AG09319 (cell line): ENCODE results near the gene GSDMA.

Experiments used
- DNase-seq: peaks from one replicate; pipeline ENCODE4 v3.0.0-alpha.2; 2010; ENCODE audit warnings: low read depth; ENCODE audit errors: extremely low read depth
- TF ChIP-seq, protein P1 (sequence below): IDR thresholded peaks from 2 replicates; pipeline ENCODE4 v1.5.1; 2011; ENCODE audit warnings: low read depth, mild to moderate bottlenecking, inconsistent platforms, low read length, moderate library complexity

The GSDMA gene

DNA sequence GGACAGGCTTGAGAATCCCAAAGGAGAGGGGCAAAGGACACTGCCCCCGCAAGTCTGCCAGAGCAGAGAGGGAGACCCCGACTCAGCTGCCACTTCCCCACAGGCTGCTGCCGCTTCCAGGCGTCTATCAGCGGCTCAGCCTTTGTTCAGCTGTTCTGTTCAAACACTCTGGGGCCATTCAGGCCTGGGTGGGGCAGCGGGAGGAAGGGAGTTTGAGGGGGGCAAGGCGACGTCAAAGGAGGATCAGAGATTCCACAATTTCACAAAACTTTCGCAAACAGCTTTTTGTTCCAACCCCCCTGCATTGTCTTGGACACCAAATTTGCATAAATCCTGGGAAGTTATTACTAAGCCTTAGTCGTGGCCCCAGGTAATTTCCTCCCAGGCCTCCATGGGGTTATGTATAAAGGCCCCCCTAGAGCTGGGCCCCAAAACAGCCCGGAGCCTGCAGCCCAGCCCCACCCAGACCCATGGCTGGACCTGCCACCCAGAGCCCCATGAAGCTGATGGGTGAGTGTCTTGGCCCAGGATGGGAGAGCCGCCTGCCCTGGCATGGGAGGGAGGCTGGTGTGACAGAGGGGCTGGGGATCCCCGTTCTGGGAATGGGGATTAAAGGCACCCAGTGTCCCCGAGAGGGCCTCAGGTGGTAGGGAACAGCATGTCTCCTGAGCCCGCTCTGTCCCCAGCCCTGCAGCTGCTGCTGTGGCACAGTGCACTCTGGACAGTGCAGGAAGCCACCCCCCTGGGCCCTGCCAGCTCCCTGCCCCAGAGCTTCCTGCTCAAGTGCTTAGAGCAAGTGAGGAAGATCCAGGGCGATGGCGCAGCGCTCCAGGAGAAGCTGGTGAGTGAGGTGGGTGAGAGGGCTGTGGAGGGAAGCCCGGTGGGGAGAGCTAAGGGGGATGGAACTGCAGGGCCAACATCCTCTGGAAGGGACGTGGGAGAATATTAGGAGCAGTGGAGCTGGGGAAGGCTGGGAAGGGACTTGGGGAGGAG, 52.5 kb downstream of the GSDMA start, which contains the start of gene CSF3:
TSS of gene CSF3 (plus strand) at position 436 of the 993 bp plus-strand sequence. CDS start at position 471, 35 bp downstream.
- no peak for DNase-seq
- TF ChIP-seq, protein P1, sequence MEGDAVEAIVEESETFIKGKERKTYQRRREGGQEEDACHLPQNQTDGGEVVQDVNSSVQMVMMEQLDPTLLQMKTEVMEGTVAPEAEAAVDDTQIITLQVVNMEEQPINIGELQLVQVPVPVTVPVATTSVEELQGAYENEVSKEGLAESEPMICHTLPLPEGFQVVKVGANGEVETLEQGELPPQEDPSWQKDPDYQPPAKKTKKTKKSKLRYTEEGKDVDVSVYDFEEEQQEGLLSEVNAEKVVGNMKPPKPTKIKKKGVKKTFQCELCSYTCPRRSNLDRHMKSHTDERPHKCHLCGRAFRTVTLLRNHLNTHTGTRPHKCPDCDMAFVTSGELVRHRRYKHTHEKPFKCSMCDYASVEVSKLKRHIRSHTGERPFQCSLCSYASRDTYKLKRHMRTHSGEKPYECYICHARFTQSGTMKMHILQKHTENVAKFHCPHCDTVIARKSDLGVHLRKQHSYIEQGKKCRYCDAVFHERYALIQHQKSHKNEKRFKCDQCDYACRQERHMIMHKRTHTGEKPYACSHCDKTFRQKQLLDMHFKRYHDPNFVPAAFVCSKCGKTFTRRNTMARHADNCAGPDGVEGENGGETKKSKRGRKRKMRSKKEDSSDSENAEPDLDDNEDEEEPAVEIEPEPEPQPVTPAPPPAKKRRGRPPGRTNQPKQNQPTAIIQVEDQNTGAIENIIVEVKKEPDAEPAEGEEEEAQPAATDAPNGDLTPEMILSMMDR = no peak

DNA sequence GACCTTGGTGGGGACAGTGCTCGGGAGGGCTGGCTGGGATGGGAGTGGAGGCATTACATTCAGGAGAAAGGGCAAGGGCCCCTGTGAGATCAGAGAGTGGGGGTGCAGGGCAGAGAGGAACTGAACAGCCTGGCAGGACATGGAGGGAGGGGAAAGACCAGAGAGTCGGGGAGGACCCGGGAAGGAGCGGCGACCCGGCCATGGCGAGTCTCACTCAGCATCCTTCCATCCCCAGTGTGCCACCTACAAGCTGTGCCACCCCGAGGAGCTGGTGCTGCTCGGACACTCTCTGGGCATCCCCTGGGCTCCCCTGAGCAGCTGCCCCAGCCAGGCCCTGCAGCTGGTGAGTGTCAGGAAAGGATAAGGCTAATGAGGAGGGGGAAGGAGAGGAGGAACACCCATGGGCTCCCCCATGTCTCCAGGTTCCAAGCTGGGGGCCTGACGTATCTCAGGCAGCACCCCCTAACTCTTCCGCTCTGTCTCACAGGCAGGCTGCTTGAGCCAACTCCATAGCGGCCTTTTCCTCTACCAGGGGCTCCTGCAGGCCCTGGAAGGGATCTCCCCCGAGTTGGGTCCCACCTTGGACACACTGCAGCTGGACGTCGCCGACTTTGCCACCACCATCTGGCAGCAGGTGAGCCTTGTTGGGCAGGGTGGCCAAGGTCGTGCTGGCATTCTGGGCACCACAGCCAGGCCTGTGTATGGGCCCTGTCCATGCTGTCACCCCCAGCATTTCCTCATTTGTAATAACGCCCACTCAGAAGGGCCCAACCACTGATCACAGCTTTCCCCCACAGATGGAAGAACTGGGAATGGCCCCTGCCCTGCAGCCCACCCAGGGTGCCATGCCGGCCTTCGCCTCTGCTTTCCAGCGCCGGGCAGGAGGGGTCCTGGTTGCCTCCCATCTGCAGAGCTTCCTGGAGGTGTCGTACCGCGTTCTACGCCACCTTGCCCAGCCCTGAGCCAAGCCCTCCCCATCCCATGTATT, 53.5 kb downstream of the GSDMA start:
- no peak for DNase-seq
- TF ChIP-seq, protein P1 = no peak

DNA sequence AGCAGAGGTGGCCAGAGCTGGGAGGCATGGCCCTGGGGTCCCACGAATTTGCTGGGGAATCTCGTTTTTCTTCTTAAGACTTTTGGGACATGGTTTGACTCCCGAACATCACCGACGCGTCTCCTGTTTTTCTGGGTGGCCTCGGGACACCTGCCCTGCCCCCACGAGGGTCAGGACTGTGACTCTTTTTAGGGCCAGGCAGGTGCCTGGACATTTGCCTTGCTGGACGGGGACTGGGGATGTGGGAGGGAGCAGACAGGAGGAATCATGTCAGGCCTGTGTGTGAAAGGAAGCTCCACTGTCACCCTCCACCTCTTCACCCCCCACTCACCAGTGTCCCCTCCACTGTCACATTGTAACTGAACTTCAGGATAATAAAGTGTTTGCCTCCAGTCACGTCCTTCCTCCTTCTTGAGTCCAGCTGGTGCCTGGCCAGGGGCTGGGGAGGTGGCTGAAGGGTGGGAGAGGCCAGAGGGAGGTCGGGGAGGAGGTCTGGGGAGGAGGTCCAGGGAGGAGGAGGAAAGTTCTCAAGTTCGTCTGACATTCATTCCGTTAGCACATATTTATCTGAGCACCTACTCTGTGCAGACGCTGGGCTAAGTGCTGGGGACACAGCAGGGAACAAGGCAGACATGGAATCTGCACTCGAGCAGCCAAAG, 54.7 kb downstream of the GSDMA start:
- TF ChIP-seq, protein P1 = no peak
- no peak for DNase-seq

DNA sequence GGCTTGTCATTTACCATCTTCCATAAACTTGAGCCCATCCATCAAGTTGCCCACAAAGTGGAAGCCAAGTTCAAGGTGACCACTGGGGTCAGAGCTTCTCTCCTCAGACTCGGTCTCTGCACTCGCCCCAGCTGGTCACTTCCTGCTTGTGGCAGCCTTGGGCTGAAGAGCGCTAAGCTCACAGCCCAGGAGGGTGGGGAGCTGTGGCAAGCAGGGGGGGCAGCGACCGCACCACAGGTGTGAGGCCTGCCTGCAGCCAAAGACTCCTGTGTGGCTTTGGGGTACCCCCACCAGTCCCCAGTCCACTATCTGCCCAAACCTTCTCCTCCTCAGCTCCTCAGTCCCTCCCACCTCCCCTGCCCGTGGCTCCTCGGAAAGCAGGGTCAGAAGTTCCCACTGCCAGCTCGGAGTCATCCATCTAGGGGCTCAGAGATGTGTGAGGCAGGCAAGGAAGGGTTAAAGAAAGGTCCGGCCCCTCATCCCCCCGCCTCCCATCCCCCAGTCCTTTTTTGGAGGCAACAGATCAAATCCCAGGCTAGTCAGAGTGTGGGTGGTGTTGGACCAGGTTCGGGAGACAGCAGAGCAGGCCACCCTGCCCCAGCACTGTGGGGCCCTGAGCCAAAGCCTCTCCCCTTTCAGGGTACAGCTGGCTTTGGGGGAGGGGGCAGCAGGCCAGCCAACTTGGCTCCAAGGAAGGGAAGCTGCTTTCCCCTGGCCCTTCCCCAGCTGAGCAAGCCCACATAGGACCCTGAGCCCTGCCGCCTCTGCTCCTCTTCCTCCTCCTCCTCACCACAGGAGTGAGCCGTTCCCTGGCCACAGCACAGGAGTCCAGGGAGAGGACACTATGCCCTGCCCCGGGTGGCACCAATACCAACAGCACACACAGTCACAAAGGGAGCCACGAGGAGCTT, 55.7 kb downstream of the GSDMA start:
- DNase-seq = no peak
- TF ChIP-seq, protein P1 = no peak

DNA sequence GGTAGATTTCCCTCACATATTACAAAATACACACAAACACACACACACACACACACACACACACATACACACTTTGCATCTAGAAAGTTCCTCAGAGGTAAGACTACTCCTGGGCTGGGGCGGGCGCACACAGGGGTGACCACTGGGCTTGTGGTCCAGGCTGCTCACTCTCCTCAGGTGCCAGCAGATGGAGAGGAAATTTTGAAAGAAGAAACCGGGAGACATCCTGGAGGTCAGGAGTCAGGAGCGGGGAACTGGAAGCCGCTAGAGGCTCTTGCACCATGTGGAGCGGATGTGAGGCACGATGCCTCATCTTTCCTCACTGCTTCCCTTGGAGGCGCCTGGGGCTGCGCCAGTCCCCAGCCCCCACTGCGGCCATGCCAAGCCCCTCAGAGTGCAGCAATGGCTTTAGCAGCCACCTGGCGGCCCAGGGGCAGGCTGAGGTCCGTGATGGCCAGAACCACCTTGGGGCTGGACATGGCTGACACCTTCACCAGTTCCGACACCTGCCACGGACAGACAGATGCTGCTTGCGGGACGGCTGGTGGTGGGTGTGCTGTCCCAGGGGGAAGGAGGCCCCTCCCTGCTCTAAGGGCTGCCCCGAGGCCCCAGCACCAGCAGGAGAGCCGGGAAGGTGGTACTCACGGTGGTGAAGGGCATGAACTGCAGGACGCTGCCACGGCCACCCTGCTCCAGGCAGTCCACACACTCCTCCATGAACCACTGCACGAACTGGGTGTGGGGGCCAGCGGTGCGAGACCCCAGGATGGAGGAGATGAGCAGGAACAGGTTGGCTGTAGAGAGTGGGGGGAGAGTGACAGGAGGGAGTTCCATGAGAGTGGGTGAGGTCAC, 56.6 kb downstream of the GSDMA start:
- TF ChIP-seq, protein P1 = no peak
- DNase-seq = no peak

DNA sequence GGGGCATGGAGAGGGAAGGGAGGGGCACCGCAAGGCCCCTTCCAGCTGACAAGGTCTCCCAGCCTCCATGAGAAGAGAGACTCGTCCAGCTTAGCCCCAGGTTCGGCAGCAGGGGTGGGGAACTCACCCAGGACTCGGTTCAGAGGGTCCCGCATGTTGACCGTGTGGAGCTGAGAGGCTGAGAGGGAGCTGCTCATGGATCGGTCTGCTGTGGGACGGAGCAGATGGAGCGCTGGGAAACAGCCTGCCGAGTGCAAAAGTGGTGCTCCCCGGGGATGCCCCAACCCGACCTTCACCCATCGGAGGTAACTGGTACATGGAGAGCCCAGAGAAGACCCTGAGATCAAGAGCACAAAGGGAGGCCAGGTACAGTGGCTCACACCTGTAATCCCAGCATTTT, 57.3 kb downstream of the GSDMA start:
- DNase-seq = no peak
- TF ChIP-seq, protein P1 = no peak
